SK-N-SH (cell line): ENCODE results near the gene TRAPPC2B. TPM values are rescaled to one million over a fixed set of nuclear protein-coding genes. Genes with fewer than 3 reads are reported as not detected.

ENCODE experiments used
- CTCF ChIA-PET: fragments of 300-600, 350-600 bp; formaldehyde crosslinking; extraction: SDS; loops from one replicate; lab custom pipeline; 2021; lab: Yijun Ruan, JAX
- POLR2A ChIA-PET: fragments of 350-600 bp; sonication (Branson Sonifier 250); formaldehyde crosslinking; extraction: SDS; loops from one replicate; lab custom pipeline; 2020; ENCODE audit warnings: antibody characterized with exemption, inconsistent platforms; lab: Yijun Ruan, JAX
- DNase-seq: peaks from one replicate; pipeline ENCODE4 v3.0.0; 2012
- H2AFZ ChIP-seq: fragments of 200-600 bp; sonication (generic); 2 replicates; pipeline ENCODE4 v1.8.1; 2016; ENCODE audit warnings: antibody characterized with exemption, mild to moderate bottlenecking, low read depth
- H3F3A ChIP-seq: fragments of 200-600 bp; sonication (generic); replicated peaks from 2 replicates; pipeline ENCODE3; 2016; ENCODE audit warnings: antibody characterized with exemption, mild to moderate bottlenecking; ENCODE audit not compliant: insufficient read depth
- H3K27ac ChIP-seq, 2 experiments: fragments of 200-500 bp in 1 of 2; fragments of 200-600 bp in 1 of 2; sonication (Bioruptor generic) in 1 of 2; sonication (generic), shearing (Covaris generic) in 1 of 2; 2 replicates each; pipeline versions ENCODE4 v1.5.1 to v1.6.1; 2014 to 2016; ENCODE audit warnings: low read depth in 2 of 2, inconsistent platforms in 1 of 2, low read length in 1 of 2, mild to moderate bottlenecking in 1 of 2, mixed read lengths in 1 of 2
- H3K27me3 ChIP-seq: fragments of 200-600 bp; sonication (generic), shearing (Covaris generic); 2 replicates; pipeline ENCODE4 v1.6.1; 2016; ENCODE audit warnings: mixed run types; ENCODE audit not compliant: insufficient read depth
- H3K36me3 ChIP-seq, 2 experiments: fragments of 200-500 bp in 1 of 2; fragments of 200-600 bp in 1 of 2; sonication (Bioruptor generic) in 1 of 2; sonication (generic) in 1 of 2; replicated peaks in 1 of 2; 2 replicates each; pipeline versions ENCODE3 to v1.5.1; 2014 to 2016; ENCODE audit warnings: low read length in 1 of 2, mild to moderate bottlenecking in 1 of 2; ENCODE audit not compliant: insufficient read depth in 2 of 2, control insufficient read depth in 1 of 2
- H3K4me1 ChIP-seq, 2 experiments: fragments of 200-500 bp in 1 of 2; fragments of 200-600 bp in 1 of 2; sonication (Bioruptor generic) in 1 of 2; sonication (generic), shearing (Covaris generic) in 1 of 2; 2 replicates each; pipeline versions ENCODE4 v1.5.1 to v1.6.1; 2014 to 2016; ENCODE audit warnings: low read depth in 1 of 2, low read length in 1 of 2, mixed run types in 1 of 2; ENCODE audit not compliant: insufficient read depth in 2 of 2, control insufficient read depth in 1 of 2
- H3K4me2 ChIP-seq: fragments of 200-600 bp; sonication (generic), shearing (Covaris generic); 2 replicates; pipeline ENCODE4 v1.6.1; 2017; ENCODE audit warnings: mixed run types
- H3K4me3 ChIP-seq, 2 experiments: fragments of 200-500 bp in 1 of 2; fragments of 200-600 bp in 1 of 2; sonication (Bioruptor generic) in 1 of 2; sonication (generic), shearing (Covaris generic) in 1 of 2; 2 replicates each; pipeline versions ENCODE4 v1.5.1 to v1.8.1; 2014 to 2016; ENCODE audit warnings: low read depth in 2 of 2, inconsistent platforms in 1 of 2, low read length in 1 of 2, mild to moderate bottlenecking in 1 of 2, mixed read lengths in 1 of 2, moderate library complexity in 1 of 2
- H3K79me2 ChIP-seq: fragments of 200-600 bp; sonication (generic); 2 replicates; pipeline ENCODE4 v1.8.1; 2017; ENCODE audit warnings: mild to moderate bottlenecking; ENCODE audit not compliant: insufficient read depth
- H3K9ac ChIP-seq: fragments of 200-600 bp; sonication (generic); 2 replicates; pipeline ENCODE4 v1.6.1; 2017; ENCODE audit warnings: mixed run types
- H3K9me2 ChIP-seq: fragments of 200-600 bp; sonication (generic); 2 replicates; pipeline ENCODE4 v1.6.1; 2017; ENCODE audit warnings: mixed run types
- H3K9me3 ChIP-seq: fragments of 200-600 bp; sonication (generic); 2 replicates; pipeline ENCODE4 v1.6.1; 2017; ENCODE audit warnings: mixed run types, mild to moderate bottlenecking, moderate library complexity
- H4K20me1 ChIP-seq: fragments of 200-600 bp; sonication (generic); 2 replicates; pipeline ENCODE4 v1.6.1; 2017; ENCODE audit warnings: mild to moderate bottlenecking, mixed run types; ENCODE audit not compliant: insufficient read depth
- ELF1 ChIP-seq: IDR thresholded peaks from 2 replicates; pipeline ENCODE4 v1.4.0; 2012
- FOSL2 ChIP-seq: IDR thresholded peaks from 2 replicates; pipeline ENCODE4 v1.4.0; 2012; ENCODE audit warnings: low read depth, mild to moderate bottlenecking, moderate library complexity, borderline replicate concordance
- IRF3 ChIP-seq: fragments of 150-350 bp; IDR thresholded peaks from 2 replicates; pipeline ENCODE4 v1.6.1; 2016; ENCODE audit warnings: mild to moderate bottlenecking, low read depth, low read length
- MAX ChIP-seq: IDR thresholded peaks from 2 replicates; pipeline ENCODE4 v1.4.0; 2012; ENCODE audit warnings: low read depth
- MXI1 ChIP-seq: IDR thresholded peaks from 2 replicates; pipeline ENCODE4 v1.6.1; 2012; ENCODE audit warnings: mild to moderate bottlenecking, low read depth, low read length, improper control_type of control experiment
- RFX5 ChIP-seq: IDR thresholded peaks from 2 replicates; pipeline ENCODE4 v1.6.1; 2012; ENCODE audit warnings: mild to moderate bottlenecking, improper control_type of control experiment, low read length
- TCF12 ChIP-seq: IDR thresholded peaks from 2 replicates; pipeline ENCODE4 v1.4.0; 2012
- USF1 ChIP-seq: IDR thresholded peaks from 2 replicates; pipeline ENCODE4 v1.4.0; 2012; ENCODE audit warnings: low read depth, borderline replicate concordance
- YY1 ChIP-seq: IDR thresholded peaks from 2 replicates; pipeline ENCODE4 v1.4.0; 2012; ENCODE audit warnings: low read depth, mild to moderate bottlenecking
- WGBS: methylation state at CpG from one replicate; pipeline ENCODE4 v1.1.6; 2017; ENCODE audit warnings: low lambda C conversion rate; 5-methylcytosine and 5-hydroxymethylcytosine counted together
- polyA plus RNA-seq, 3 experiments: library from polyadenylated mRNA; depleted of rRNA; stranded (reverse); fragments of >200 nt; gene quantifications; 2 replicates each; pipeline ENCODE4 v1.2.3, GENCODE V29; 2012

The TRAPPC2B gene
- polyA plus RNA-seq, 1 of the 3 experiments (the other 2 are of a cell fraction), result 21.0 TPM

- Histone ChIP-seq H3K27me3 (no peaks in the 10 kb centered on the region), H3K9me3 (no peaks in the 10 kb centered on the region; the same call in 1 of the 2 replicates), H3K4me2 (no peak overlapping the region), H3K9me2 (no peaks in the 10 kb centered on the region), H4K20me1 (no peaks in the 10 kb centered on the region), H3K27ac (no peak overlapping the region), H3K9ac (no peak overlapping the region), H2AFZ (no peak overlapping the region), H3K4me3 (no peak overlapping the region), H3K4me1 (no peaks in the 10 kb centered on the region), H3K36me3 (peaks cover 15 to 16% of the 10 kb centered on the region in 2 experiments), H3K79me2 (no peaks in the 10 kb centered on the region), H3F3A (no peaks in the 10 kb centered on the region)
- no peak for DNase-seq
- CTCF ChIA-PET, result no interaction called here
- POLR2A ChIA-PET, result no interaction called here
- no peak for TF ChIP-seq USF1
- no peak for TF ChIP-seq YY1
- no peak for TF ChIP-seq FOSL2
- TF ChIP-seq ELF1, result no peak
- no peak for TF ChIP-seq RFX5
- TF ChIP-seq TCF12, result no peak
- no peak for TF ChIP-seq MAX
- TF ChIP-seq MXI1, result no peak
- no peak for TF ChIP-seq IRF3
Measured at GRCh38 chr19:57380923-57381322, 17.6 kb downstream of the TRAPPC2B start.

GRCh38 chr19:57382806-57383488 lies 19.6 kb downstream of the TRAPPC2B start:
- H3K9me3 ChIP-seq, result no peaks in the 10 kb centered on the region; the same call in 1 of the 2 replicates
- H3K4me2 ChIP-seq, result no peak overlapping the region
- H3K27me3 ChIP-seq, result no peaks in the 10 kb centered on the region
- ChIA-PET CTCF (interaction anchor here (0.7 to 1.8 kb wide), 2 partner anchors 15 to 22 kb away, joined by 5 to 6 read pairs; no protein-coding TSS in a partner anchor), POLR2A (no interaction called here)
- no peaks in the 10 kb centered on the region for H3K4me1 ChIP-seq
- H3K4me3 ChIP-seq, result no peak overlapping the region
- no peak overlapping the region for H2AFZ ChIP-seq
- no peaks in the 10 kb centered on the region for H3K79me2 ChIP-seq
- H3K27ac ChIP-seq, result no peak overlapping the region
- H3K9ac ChIP-seq, result no peak overlapping the region
- H4K20me1 ChIP-seq, result no peaks in the 10 kb centered on the region
- no peak for DNase-seq
- no peaks in the 10 kb centered on the region for H3K9me2 ChIP-seq
- H3F3A ChIP-seq, result no peaks in the 10 kb centered on the region
- TF ChIP-seq IRF3, result no peak
- WGBS, result 45% methylated on average over 7 of the region's 7 CpGs
- H3K36me3 ChIP-seq, result peaks cover 2 to 5% of the 10 kb centered on the region in 2 experiments
